ENCODE measurements around the gene VCL.
"Not testable (repeated sequence)": the region's sequence is repeated elsewhere in the genome, so short reads cannot be mapped to it uniquely, and the experiment has no call there.

Gene VCL

DNA sequence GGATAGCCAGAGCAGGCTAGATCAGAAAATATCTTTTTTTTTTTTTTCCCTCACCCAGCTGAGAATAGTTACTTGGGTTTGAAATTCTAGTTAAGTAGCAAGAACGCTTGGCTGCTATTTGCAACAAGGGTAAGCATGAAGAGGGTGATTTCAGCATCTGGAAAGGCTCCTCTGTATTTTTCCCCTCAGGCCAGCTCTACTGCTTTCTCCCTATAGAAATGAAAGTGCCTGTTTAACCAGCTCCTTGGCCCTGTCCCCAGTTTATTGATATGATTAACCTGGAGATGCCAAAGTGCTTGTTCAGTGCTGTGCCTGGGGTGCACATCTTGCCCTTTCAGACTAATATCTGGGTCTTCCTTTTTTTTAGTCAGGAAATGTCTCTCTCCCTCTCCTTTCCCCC is 115.6 kb downstream of the VCL start:
- no peak for DNase-seq

DNA sequence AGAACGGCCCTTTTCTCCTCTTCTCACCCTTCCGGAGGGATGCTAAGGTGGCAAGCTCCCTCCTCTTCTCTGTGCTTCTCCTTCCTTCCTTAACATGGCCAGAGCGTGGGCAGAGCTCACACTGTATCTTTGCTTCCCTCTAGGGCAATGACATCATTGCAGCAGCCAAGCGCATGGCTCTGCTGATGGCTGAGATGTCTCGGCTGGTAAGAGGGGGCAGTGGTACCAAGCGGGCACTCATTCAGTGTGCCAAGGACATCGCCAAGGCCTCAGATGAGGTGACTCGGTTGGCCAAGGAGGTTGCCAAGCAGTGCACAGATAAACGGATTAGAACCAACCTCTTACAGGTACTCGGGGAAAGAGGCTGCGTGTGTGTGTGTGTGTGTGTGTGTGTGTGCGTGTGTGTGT is 116.1 kb downstream of the VCL start:
- no peak for DNase-seq

DNA sequence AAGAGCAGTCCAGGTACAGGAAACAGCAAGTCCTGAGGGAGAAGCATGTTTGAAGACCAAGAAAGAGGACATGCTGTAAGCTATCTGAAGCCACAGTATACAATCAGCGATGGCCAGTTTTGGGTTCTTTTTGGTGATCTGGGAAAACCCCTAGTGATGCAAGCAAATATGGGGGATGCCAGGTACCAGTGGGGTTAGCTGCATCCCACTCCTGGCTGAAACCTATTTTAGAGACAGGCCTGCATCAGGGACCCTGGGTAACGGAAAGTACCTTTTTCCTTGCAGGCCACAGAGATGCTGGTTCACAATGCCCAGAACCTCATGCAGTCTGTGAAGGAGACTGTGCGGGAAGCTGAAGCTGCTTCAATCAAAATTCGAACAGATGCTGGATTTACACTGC is 119.8 kb downstream of the VCL start:
- no peak for DNase-seq

DNA sequence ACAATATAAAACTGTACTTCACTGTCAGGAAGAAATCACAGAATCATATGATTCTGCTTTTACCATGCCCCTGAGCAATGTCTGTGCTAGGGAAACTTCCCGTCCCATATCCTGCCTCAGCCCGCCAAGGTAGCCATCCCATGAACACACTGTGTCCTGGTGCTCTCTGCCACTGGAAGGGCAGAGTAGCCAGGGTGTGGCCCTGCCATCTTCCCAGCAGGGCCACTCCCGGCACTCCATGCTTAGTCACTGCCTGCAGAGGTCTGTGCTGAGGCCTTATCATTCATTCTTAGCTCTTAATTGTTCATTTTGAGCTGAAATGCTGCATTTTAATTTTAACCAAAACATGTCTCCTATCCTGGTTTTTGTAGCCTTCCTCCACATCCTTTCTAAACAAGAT is 120.9 kb downstream of the VCL start:
- DNase-seq, result no peak

DNA sequence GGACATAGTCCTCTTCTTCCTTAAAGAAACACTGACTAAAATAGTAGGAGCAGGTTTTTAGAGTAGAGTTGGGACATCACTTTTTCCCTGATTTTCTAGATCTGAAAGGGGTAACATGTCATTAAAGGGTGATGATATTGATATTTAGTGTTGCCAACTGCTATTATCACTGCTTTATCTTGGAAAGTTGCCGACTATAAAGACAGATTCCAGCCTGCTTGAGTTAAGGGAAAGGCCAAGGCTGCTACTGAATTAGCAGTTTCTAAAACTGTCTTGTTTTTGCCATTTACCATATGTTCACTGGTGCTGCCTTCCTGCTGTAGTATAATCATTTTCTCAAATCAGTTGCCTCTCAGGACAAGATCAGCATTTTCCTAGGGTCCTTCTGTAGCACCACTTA is 123.0 kb downstream of the VCL start:
- no peak for DNase-seq

DNA sequence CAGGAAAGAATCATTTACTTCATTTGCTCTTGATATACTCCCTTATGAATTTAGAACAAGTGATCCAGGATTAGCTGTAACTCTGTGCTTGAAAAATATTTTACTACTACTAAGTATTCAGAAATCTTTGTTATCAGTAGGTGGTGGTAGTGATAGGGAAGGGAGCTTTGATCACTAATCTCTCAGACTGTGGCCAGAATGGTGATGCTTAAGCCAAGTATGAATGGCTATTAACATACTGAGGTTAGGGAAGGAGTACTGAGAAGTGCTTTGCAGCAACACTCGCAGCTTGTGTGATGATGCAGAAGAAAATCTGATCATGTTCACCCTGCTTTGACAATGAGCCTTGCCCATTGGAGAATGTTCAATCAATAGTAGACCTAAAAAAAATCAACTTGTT is 123.5 kb downstream of the VCL start:
- DNase-seq, result no peak

DNA sequence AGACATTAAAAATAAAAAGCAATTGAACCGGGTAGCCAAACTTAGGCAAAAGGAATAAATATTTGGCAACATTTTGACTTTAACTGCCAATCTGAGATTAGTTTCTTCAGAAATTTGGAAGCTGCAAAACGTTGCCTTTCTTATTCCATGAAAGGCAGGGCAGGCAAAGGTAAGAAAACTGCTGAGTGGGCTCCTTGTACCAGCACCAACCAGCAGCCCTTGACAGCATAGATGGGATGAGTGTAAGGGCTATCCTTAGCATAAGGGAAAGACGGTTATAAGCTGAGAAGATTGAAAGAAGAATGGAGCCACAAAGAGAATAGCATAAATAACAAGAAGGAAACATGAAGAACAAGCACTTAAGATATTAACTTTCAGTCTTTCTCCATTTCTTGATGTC is 124.1 kb downstream of the VCL start:
- no peak for DNase-seq

DNA sequence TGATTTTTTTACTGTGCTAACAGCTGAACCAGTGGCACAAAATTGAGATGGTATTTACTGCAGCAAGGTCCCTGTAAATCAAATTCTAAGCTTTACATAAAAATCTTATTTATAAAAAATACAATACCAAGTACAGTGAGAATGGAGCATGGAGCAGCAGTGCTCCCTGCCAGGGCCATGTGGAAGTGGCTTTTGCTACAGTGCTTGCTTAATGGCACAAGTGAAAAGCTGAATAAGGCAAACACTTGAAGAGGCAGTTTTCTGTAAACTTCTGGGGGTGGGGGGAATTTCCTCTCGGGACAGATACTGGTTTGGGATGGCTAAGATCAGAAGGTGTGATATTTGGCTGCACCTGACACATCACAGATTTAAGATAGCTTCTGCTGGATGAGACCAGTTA is 125.2 kb downstream of the VCL start:
- DNase-seq, result no peak

DNA sequence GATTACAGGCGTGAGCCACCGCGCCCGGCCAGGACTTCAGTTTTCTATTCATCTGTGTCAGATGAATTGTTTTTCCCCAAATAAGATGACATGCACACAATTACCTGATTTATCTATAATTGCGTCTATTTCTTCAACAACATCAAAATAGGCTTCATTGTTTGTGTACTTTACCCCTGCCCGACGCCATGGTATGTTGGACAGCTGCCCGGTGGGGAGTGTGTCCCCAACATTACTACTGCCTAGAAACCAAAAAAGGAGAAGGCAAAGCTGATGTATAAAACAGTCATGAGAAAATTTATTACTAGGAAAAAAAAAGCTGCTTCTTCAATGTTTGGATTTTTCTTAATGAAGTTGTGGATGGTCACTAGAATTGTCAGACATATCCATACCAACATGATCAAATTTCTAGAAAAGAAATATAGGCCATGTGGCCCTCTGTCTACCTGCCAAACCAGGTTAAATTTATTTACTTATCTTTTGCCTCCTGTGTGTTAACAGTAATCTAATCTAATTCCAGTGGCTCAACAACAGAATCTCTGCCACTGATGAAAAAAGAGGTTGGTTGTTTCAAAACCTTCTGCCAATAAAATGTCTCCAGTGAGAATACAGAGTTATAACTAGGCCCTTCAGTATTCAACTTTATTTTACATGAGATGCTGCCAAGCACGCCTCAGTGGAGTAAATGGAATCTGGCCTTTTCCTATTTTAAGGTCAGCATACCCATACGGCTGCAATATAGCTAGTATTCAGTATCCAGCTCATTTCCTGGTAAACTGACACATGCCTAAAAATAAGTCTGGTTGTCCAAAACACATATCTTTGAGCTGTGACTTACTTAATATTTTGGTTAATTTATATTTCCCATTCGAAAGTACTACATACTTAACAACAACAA is 136.3 kb downstream of the VCL start:
- no peak for DNase-seq

DNA sequence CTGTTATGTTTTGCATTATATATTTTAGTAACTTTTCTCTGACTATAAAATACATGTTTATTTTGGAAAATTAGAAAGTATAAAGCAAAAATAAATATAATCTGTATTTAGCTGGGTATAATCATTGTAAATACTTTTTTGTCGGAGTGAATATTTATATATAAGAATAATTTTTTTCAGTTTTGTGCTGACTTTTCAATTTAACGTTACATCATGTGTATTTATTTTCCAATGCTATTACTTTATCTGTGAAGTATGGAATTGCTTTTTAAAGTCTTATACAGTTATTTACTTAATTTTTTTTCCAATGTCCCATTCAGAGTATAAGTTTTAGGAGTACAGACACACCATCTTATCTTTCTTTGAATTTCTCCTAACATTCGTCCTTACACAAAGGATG is 137.5 kb downstream of the VCL start:
- DNase-seq, result no peak

DNA sequence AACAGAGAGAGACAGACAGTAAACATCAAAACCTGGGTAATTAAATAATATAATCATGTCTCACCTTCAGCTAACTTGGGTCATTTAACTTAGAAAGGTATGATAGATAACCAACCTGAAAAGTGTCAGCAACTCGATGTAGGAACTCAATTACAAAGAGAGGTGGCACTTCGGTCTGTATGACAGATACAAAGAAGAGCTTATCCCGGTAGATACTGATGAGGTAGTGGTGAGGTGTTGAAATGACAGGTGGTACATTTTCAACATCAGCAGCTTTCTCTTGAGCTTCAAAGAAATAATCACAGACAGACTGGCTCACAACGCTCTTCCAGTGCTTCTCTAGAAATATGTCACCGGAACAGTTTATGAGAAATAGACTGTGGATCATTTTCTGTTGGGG is 140.1 kb downstream of the VCL start:
- DNase-seq, result no peak

DNA sequence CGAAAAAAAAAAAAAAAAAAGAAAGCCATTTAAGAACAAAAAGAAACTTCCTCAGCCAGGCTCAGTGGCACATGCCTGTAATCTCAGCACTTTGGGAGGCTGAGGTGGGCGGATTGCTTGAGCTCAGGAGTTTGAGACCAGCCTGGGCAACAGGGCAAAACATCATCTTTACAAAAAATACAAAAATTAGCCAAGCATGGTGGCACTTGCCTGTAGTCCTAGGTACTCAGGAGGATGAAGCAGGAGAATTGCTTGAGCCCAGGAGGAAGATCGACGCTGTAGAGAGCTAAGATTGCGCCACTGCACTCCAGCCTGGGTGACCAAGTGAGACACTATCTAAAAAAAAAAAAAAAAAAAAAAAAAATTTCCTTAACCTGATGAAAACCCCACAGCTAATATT is 140.7 kb downstream of the VCL start:
- not testable (repeated sequence) for DNase-seq

DNA sequence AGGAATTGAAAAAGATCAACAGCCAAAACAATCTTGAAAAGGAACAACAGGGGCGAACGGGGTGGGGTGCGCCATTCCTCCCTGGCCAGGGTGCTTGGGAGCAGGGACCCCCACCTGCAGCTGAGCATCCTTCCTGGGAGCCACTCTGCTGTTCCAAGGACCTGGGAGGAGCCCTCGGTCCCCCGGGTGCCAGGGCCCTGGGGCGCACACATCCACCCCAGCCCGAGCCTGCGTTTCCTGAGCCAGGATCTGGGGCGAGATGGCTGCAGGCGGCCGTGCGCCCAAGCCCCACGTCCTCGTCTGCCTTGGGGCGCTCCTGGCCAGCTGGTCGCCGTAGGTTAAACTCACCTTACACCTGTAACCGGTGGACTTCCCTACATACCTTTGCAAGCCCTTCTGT is 142.1 kb downstream of the VCL start:
- no peak for DNase-seq

DNA sequence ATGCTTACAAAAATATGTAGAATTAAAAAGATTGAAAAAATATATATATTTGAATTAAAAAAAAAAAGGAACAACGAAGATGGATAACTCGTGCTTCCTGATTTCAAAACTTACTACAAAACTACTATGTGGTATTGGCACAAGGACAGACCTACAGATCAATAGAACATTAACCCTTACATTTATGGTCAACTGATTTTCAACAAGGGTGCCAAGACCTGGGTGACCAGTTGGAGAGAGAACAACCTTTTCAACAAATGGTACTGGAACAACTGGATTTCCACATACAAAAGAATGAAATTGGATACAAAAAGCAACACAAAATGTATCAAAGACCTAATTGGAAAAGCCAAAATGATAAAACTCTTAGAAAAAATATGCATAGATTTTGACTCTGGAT is 142.6 kb downstream of the VCL start:
- no peak for DNase-seq

DNA sequence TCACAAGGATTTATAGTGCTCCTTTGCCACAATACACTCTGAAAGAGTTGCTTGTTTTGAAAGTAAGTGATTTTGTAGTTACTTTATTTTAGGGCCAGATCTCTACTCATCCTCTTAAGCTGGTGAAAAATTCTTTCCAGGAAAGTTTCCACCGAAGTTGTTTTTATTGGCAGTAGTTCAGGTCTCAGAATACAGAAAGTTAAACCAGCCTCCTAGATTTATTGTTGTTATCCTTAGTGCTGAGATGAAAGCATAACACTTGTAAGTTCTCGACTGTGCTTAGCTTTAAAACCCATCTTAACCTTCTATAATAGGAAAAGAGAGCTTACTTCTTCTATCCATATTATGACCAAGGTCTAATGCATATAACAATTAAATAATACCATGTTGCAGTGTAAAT is 147.2 kb downstream of the VCL start:
- peak; percentile 85 for DNase-seq

DNA sequence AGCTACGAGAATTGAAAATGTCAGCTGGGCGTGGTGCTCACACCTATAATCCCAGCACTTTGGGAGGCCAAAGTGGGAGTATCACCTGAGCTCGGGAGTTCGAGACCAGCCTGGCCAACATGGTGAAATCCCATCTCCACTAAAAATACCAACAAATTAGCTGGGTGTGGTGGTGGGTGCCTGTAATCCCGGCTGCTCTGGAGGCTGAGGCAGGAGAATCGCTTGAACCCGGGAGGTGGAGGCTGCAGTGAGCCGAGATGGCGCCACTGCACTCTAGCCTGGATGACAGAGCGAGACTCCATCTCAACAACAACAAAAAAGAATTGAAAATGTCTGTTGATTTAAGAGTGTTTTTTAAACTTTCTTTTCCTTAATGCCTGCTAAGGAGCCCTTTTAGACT is 149.1 kb downstream of the VCL start:
- DNase-seq, result not testable (repeated sequence)

DNA sequence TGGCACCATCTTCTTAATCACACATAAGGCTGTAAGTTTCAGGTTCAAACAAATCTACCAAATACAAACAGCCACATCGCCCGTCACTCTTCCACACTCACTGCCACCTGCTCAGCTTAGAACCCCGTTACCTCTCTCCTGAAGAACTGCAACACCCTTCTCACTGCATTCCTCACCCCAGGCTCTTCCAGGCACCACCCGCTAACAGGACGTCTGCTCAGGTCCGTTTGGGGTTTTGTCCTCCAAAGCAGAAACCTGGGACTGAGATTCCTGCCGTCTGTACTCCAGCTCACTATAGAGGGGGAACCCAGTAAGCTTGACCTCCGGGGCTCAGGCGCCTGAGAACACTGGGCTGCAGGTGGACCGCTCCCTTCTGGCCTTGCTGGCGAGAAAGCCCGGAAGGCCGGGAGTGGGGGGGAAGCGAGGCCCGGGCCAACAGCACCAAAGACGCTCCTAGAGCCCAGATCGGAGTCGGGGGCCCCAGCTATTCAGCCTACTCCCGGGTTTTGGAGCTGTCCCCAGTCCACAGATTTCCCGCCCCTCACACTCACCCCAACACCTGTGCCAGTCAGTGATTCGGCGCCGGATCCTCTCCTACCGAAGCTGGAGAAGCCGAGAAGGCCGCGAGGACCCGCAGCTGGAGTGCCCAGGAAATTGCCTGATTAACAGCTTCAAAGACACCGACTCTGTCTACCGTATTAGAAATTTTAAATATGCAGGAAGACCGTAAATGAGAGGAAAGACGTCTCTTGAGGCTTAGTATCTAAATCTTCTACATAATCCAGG is 152.5 kb downstream of the VCL start, which contains the start of gene AP3M1:
AP3M1 (minus strand) TSS at position 625 of the 786 bp plus-strand sequence. CDS start 12,449 bp downstream, outside the sequence.
- no peak for DNase-seq

DNA sequence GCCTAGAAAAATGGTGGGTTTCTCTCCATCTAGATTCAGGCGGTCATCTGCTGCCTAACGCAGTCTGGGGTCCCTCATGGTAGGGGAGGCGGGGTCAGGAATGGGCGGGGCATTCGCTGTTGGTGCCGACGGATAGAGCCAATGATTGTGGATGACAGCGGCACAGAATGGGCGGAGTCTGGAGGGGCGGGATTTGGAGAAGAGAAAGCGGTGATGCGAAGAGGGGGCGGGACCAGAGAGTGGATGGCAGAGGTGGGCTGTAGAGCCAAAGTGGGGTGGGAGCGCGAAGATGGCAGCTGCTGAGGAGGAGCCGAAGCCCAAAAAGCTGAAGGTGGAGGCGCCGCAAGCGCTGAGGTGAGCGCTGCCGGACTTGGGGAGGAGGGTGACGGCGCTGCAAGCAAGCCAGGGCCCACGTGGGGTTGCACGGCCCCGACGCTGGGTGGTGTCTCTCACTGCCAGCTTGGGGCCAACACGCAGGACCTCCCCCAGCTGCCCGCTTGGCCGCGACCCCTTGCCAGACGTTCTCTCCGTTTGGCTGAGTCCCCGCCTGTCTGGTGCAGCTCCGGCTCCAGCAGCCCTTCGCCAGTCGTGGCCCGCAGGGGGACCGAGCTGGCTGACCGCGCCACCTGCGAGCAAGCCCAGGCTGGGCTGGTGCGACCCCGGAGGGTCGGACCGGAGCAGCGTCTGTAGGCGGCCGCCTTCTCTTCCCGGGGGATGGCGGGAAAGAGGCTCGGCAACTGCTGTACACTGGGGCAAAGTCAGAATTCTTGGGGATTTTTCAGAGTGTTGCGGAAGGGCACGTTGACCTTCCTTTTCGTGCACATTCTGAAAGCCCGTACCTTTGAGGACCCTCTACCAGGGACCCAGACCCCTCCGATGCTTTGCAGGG is 153.3 kb downstream of the VCL start, which contains the start of gene ADK:
ADK (plus strand) TSS at position 232 of the 889 bp plus-strand sequence; CDS start at position 290, 58 bp downstream.
- peak; percentile 98 for DNase-seq

DNA sequence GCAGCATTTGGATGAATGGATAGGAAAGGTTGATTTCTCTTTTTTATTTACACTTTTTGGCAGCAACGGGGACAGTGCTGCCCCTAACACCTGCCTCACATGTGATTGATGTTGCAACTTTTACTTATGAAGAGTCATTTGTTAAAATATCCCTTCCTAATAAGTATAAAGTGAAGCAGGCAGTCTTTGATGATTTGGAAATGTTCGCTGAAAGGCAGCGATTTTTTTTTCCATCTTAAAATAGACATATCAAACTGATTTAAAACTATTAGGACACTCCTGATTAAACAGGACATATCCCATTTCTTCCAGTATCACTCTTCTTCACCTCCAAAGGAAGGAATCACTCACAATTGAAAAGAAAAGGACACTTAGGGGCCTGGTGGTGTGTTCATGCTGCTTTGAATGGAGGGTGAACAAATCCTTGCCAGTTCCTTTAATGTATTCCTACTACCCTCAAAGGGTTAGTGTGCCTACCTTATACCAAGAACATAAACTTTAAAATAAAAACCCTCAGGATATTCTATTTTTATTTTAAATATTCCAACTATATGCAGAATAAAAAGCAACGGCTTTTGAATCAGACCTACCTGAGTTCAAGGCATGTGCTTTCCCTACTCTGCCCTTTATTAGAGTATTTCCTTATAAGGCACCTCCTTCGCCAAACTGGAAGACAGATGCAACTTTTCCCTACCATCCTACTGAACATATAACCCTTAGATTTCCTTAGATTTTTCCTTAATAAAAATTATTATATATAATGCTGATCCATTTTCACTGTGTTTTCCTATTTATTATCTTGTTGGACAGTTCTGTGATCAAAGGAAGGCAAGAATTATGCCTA is 154.2 kb downstream of the VCL start:
- no peak for DNase-seq

DNA sequence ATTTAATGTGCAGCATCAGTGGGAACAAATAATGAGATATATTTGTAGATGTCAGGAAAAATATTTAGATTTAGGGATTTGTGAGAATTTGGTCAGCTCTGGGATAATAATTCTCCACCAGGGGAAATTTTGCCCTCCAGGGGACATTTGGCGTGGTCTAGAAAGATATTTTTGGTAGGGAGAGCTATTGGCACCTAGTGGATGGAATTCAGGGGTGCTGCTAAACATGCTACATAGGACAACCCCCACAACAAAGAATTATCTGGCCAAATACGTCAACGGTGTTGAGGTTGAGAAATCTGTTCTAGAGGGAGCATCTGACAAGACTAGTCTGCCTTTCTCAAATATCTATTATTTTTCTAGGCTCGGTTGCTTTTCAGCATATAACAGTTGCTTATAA is 155.2 kb downstream of the VCL start:
- peak; percentile 68 for DNase-seq

DNA sequence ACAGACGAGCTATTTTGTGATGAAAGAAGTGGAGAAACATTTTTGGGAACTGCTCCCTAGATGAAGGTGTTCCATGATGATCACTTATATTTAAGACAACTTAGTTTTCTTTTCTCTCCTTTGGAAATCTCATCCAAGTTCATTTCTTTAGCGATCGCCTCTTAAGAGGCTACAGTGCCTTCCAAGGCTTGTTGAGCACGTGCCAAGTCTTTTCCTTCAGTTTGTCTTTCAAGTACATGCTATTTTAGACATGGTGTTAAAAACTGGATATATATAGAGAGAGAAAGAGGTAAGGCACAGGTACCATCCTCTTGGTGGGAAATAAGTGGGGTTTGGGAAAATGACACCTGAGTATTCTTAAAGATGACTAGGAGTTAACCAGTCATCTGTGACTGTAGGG is 155.8 kb downstream of the VCL start:
- no peak for DNase-seq

DNA sequence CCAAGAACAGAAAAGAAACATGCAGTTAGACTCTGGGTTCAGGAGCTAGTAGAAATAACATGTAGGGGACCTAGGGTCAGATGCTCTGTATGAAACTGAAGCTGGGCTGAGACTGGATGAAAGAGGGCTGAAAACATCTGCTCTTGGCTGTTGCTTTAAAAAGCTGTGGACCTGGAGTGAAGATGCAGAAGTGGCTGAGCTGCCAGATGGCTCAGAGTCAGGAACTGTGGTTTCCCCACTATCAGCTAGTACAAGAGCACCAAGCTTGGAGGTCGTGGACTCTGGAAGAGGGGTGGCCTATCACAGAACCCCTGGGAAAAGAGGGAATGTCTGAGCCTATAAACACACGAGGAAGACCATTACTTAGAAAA is 159.0 kb downstream of the VCL start:
- DNase-seq, result no peak

Data from fibroblast of skin of right biceps (primary cell).